Stimulated activated CD8-positive, alpha-beta memory T cell treated with anti-CD3 and anti-CD28 coated beads, Interleukin-7, amount 100 ng/mL, for 4 hours (primary cell): ENCODE results near the gene PAN3.
A peak's percentile ranks its signal among the peaks of the same experiment; 100 is the strongest.
"Not testable (repeated sequence)": the region's sequence is repeated elsewhere in the genome, so short reads cannot be mapped to it uniquely, and the experiment has no call there.

Source experiments
- DNase-seq, 2 donors: peaks; one replicate each; pipeline ENCODE4 v3.0.0-alpha.2; 2020; ENCODE audit warnings: low read depth in 2 of 2

The PAN3 gene

GRCh38 chr13:28138012-28138755 lies at the start of gene PAN3:
Gene PAN3 (plus strand): TSS chr13:28138545. CDS start chr13:28138658, 113 bp downstream.
- peak; percentile 83 to 90 for DNase-seq

GRCh38 chr13:28089065-28089464 lies 49.3 kb upstream of the PAN3 start:
- no peak for DNase-seq

- no peak for DNase-seq
Measured at GRCh38 chr13:28092431-28092830, 45.9 kb upstream of the PAN3 start.

- no peak for DNase-seq
Measured at GRCh38 chr13:28093881-28094280, 44.5 kb upstream of the PAN3 start.

GRCh38 chr13:28094306-28094705 lies 44.0 kb upstream of the PAN3 start:
- DNase-seq = no peak

GRCh38 chr13:28097503-28097902 lies 40.8 kb upstream of the PAN3 start:
- no peak for DNase-seq

- DNase-seq = no peak
Measured at GRCh38 chr13:28099396-28100149, 38.8 kb upstream of the PAN3 start.

GRCh38 chr13:28100150-28101121 lies 37.9 kb upstream of the PAN3 start, which contains the start of gene FLT3:
Gene FLT3 (minus strand): TSS chr13:28100576. CDS start chr13:28100510, 66 bp downstream.
- peak in 1 of 2 donors; percentile 6 for DNase-seq

GRCh38 chr13:28101886-28102285 lies 36.5 kb upstream of the PAN3 start:
- DNase-seq = not testable (repeated sequence)

- no peak for DNase-seq
Measured at GRCh38 chr13:28106976-28107375, 31.4 kb upstream of the PAN3 start.

GRCh38 chr13:28110414-28110813 lies 27.9 kb upstream of the PAN3 start:
- no peak for DNase-seq

GRCh38 chr13:28116736-28117135 lies 21.6 kb upstream of the PAN3 start:
- DNase-seq = no peak

GRCh38 chr13:28117689-28118377 lies 20.5 kb upstream of the PAN3 start:
- no peak for DNase-seq

- no peak for DNase-seq
Measured at GRCh38 chr13:28120317-28120716, 18.0 kb upstream of the PAN3 start.

GRCh38 chr13:28121224-28121623 lies 17.1 kb upstream of the PAN3 start:
- no peak for DNase-seq

- DNase-seq = no peak
Measured at GRCh38 chr13:28128030-28128429, 10.3 kb upstream of the PAN3 start.

GRCh38 chr13:28128926-28129325 lies 9.4 kb upstream of the PAN3 start:
- DNase-seq = no peak

GRCh38 chr13:28129911-28130693 lies 8.2 kb upstream of the PAN3 start:
- no peak for DNase-seq

GRCh38 chr13:28131646-28132045 lies 6.7 kb upstream of the PAN3 start:
- no peak for DNase-seq

GRCh38 chr13:28136916-28137315 lies 1.4 kb upstream of the PAN3 start:
- DNase-seq = no peak
